Left ventricle myocardium inferior (tissue), 1 donor: Measurements from ENCODE around the gene CENPU. TPM values are rescaled to one million over a fixed set of nuclear protein-coding genes. Genes with fewer than 3 reads are reported as not detected.
A peak's percentile ranks its signal among the peaks of the same experiment; 100 is the strongest.

Experiments used
- DNase-seq: peaks from one replicate; pipeline ENCODE4 v3.0.0-alpha.2; 2020
- H3K27ac ChIP-seq: fragments of 200-600 bp; replicated peaks from 2 replicates; pipeline ENCODE4 v1.8.0; 2021
- H3K27me3 ChIP-seq: fragments of 200-600 bp; 2 replicates; pipeline ENCODE4 v1.8.0; 2021; ENCODE audit warnings: low read depth
- H3K36me3 ChIP-seq: fragments of 200-600 bp; 2 replicates; pipeline ENCODE4 v1.8.0; 2021
- H3K4me1 ChIP-seq: fragments of 200-600 bp; 2 replicates; pipeline ENCODE4 v1.8.0; 2021
- H3K4me3 ChIP-seq: fragments of 200-600 bp; 2 replicates; pipeline ENCODE4 v1.8.0; 2021; ENCODE audit warnings: mild to moderate bottlenecking, moderate library complexity
- H3K9me3 ChIP-seq: fragments of 200-600 bp; replicated peaks from 2 replicates; pipeline ENCODE4 v1.8.0; 2021
- intact Hi-C: fragments of 100-400 bp; cut with micrococcal nuclease; formaldehyde crosslinking; loops from one replicate; pipeline ENCODE4 v1.11.0; 2022
- total RNA-seq: library from RNA; stranded (reverse); fragmentation: NEBNext Ultra II Directional; extraction: Animal tissue kit (Norgen Biotek cat#: 25700); gene quantifications from one replicate; pipeline ENCODE4 v1.2.1, GENCODE V29; 2021
- TF ChIP-seq, protein P1 (sequence below): fragments of 200-600 bp; IDR thresholded peaks from 2 replicates; pipeline ENCODE4 v1.8.0; 2021; ENCODE audit warnings: antibody characterized with exemption, mild to moderate bottlenecking, borderline replicate concordance
- donor health status: DM: no; HTN: yes; CAD: no; lungs with severe emphysema.

The CENPU gene
- total RNA-seq, 1 donor from 2014 or later, result 1.8 TPM

DNA sequence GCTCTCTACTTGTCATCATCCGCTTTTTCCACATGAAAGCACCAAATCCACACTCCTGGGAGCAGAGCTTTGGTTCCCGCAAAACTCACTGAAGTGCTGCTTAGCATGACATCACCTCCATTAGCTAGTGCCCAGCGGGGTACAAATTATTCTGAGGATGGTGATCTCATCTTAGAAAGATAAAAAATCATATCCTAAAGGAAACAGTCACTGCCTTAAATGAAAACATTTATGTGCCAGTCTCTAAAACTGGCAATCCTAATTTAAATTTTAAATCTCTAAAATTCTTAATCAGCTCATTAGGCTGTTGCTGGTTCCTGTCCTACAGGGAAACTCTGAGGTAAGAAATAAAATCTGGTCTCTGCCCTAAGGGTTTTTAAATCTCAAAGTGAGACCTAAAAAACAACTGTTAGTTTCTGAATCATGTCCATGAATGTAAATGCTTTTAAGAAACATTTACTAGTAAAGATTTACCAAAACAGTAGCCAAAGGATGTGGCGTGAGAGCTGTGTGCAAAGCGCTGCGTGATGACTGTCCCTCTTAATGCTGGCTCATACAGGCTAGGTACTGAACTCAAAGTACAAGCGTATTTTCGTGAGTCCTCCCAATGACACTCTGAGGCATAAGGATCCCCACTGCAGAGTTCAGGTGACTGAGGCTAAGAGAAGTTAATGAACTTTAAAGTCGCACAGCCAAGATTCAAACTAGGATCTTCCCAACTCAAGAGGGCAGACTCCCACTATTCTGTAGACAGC is 89.2 kb downstream of the CENPU start:
- H3K4me1 ChIP-seq, result peaks cover 88% of the 10 kb centered on the region
- peak overlapping the region; percentile 98 for H3K27ac ChIP-seq
- H3K27me3 ChIP-seq, result no peaks in the 10 kb centered on the region
- no peak for DNase-seq
- no peaks in the 10 kb centered on the region for H3K9me3 ChIP-seq
- TF ChIP-seq, protein P1, sequence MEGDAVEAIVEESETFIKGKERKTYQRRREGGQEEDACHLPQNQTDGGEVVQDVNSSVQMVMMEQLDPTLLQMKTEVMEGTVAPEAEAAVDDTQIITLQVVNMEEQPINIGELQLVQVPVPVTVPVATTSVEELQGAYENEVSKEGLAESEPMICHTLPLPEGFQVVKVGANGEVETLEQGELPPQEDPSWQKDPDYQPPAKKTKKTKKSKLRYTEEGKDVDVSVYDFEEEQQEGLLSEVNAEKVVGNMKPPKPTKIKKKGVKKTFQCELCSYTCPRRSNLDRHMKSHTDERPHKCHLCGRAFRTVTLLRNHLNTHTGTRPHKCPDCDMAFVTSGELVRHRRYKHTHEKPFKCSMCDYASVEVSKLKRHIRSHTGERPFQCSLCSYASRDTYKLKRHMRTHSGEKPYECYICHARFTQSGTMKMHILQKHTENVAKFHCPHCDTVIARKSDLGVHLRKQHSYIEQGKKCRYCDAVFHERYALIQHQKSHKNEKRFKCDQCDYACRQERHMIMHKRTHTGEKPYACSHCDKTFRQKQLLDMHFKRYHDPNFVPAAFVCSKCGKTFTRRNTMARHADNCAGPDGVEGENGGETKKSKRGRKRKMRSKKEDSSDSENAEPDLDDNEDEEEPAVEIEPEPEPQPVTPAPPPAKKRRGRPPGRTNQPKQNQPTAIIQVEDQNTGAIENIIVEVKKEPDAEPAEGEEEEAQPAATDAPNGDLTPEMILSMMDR, result no peak
- H3K4me3 ChIP-seq, result no peak overlapping the region
- no peaks in the 10 kb centered on the region for H3K36me3 ChIP-seq
- intact Hi-C loops, result no loop called here

Other genes starting within 250 kb of the CENPU start
- gene CASP3, start 84.6 kb downstream of the CENPU start, total RNA-seq, result 12.1 TPM
- gene PRIMPOL, start 84.4 kb downstream of the CENPU start, total RNA-seq, result 10.6 TPM
- gene ACSL1, start 91.9 kb upstream of the CENPU start, total RNA-seq, result 316 TPM